GM18508 (cell line): ENCODE measurements around the gene VARS2.
"Not testable (repeated sequence)": the region's sequence is repeated elsewhere in the genome, so short reads cannot be mapped to it uniquely, and the experiment has no call there.

ENCODE experiments used
- ATAC-seq: cut with Tn5 transposase; IDR thresholded peaks from one replicate; pipeline ENCODE4 v1.9.1; 2021; ENCODE audit warnings: moderate number of reproducible peaks; ENCODE audit not compliant: insufficient read depth, unreplicated experiment

VARS2 gene

DNA sequence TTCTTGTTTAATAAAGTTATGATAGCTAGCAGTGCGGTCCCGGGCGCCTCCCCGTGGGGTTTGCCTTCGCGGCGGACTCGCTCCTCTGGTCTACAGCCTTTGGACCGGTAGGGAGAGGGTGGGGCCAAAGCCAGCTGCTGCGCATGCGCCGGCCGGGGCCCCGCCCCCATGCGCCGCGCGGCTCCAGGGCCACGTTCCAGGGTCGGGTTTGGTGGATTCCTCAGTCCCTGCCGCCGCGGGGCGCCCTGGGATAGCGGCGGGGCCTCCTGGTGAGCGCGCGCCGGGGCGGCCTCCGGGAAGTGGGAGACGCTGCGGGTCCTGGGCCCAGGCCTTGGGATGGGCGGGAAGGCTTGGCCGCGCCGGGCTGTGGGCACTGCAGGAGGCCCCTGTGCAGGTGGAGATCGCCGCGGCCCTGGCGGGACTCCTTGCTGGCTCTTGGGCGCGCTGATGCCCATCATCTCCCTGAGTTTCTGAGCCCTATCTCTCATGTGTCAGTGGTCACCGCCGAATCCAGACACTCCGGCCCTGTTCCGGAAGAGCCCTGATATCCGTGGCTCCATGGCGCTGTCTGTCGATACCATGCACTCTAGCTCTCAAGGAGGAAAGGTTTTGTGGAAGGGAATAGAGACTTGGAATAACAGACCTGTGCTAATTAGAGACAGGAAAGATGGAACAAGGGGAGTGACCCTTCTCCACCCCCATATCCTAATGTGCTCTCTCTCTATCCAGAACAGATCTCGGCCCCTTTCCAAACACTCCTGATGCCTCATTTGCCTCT lies at the start of gene VARS2:
VARS2 (plus strand) TSS at position 163 of the 778 bp plus-strand sequence; CDS start at position 762, 599 bp downstream.
- ATAC-seq: peak; percentile 40

DNA sequence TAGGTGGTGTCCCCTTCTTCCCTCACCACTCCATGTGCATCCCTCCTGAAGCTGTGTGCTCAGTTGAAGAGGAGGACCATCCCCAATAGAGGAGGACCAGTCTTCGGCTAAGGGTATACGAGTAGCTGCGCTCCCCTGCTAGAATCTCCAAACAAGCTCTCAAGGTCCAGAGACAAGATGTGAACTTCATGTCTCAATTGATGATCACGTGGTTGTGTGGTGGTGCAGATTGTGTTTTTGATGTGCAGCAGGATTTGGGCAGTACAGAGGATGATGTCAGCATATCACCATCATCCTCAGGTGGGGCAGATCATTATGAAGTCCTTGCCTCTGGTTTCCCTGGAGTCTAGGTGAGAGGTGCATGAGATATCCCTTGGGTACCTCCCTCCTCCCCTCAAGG lies 49.7 kb upstream of the VARS2 start:
- no peak for ATAC-seq

DNA sequence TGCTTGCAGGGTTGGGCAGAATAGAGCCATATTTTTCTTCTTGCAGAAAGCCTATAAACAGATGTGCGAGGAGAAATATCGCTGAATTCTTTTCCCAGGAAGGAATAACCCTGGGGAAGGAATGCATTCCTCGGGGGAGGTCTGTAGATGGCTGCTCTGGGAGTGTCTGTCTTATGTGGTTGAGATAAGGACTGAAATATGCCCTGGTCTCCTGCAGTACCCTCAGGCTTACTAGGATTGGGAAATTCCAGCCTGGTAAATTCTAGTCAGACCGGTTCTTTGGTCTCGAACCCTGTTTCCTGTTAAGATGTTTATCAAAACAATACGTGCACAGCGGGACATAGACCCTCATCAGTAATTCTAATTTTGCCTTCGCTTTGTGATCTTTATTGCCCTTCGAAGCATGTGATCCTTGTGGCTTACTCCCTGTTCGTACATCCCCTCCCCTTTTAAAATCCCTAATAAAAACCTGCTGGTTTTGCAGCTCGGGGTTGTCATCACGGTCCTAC lies 44.7 kb upstream of the VARS2 start:
- not testable (repeated sequence) for ATAC-seq

DNA sequence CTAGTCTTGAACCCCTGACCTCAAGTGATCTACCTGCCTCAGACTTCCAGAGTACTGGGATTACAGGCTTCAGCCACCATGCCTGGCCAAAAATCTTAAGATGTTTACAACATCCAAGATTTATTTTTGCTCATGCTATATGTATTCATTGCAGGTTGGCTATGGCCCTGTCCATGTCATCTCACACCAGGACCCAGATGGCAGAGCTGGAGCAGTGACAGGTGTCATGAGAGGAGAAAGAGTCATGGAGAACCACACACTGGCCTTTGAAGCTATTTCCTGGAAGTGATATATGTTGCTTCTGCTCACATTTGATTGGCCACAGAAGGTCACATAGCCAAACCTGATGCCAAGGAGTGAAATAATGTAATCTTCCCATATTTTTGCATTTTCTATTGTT lies 43.5 kb upstream of the VARS2 start:
- ATAC-seq: no peak

DNA sequence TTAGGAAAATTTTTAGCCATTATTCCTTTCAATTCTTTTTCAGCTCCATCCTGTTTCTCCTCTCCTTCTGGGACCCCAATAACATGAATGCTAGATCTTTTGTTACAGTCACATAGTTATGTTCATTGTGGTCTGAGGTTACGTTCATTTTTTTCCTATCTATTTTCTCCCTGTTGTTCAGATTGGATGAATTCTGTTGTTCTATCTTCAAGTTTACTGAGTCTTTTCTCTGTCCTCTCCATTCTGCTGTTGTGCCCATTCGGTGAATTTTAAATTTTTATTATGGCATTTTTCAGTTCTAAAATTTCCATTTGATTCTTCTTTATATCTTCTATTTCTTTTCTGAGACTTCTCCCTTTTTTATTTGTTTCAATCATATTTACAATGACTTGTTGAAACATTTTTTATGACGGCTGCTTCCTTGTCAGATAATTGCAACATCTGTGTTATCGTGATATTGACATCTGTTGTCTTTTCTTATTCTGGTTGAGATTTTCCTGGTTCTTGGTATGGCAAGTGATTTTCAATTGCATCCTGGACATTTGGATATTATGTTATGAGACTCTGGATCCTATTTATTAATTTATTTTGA lies 42.4 kb upstream of the VARS2 start:
- ATAC-seq: no peak

DNA sequence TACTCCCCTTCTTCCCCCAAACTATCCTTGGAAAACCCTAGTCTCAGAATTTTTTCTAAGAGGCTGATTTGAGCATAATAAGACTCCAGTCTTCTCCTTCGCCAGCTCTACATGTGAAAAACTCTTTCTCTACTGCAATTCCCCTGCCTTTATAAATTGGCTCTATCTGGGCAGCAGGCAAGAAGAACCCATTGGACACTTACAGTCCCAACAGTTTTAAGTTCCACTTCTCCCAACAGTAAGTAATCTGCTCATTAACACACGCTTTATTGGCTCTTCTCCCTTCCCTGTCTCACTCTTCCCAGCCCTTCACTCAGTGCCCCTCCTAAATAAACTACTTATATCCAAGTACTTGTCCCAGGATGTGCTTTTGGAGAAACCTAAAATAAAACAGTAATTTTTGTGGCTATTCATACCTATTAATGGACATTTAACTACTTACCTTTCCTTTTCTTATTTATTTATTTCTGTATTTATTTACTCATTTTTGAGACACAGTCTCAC lies 40.8 kb upstream of the VARS2 start:
- ATAC-seq: no peak

DNA sequence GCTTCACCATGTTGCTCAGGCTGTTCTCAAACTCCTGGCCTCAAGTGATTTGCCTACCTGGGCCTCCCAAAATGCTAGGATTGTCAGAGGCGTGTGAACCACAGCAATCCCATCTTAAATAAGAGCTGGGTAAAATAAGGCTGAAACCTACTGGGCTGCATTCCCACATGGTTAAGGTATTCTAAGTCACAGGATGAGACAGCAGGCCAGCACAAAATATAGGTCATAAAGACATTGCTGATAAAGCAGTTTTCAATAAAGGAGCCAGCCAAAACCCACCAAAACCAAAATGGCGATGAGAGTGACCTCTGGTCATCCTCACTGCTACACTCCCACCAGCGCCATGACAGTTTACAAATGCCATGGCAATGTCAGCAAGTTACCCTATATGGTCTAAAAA lies 40.2 kb upstream of the VARS2 start:
- ATAC-seq: not testable (repeated sequence)

DNA sequence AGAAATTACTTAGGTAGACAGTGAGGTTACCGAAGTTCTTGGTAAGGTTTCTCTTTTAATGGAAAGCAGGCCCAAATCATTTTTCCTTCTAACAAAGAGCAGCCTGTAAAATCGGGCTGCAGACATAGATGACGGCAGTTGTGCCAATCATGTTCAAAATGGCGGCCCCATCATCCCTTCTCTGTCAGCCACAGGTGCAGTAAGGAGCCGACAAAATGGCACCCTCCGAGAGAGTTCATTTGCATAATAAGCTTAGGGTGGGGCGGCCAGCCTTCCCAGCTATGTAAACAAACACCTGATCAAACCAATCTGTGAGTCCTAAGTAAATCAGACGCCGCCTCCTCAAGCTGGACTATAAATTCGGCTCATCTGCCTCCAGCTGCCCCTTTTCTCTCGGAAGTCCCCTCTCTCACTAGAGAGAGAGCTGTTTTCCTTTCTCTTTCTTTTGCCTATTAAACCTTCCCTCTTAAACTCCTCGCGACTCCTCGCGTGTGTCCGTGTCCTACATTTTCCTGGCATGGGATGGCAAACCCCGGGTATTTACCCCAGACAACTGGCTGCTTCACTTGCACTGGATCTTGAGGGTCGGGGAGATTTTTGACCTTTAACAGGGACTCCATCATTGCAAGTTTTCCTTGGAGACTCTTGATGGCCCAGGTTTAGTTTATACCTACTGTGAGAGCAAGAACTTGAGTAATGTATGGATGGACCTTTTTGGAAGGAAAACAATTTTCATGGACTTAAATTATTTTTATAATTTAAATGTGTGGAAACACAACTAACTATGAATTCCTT lies 38.6 kb upstream of the VARS2 start:
- ATAC-seq: no peak

DNA sequence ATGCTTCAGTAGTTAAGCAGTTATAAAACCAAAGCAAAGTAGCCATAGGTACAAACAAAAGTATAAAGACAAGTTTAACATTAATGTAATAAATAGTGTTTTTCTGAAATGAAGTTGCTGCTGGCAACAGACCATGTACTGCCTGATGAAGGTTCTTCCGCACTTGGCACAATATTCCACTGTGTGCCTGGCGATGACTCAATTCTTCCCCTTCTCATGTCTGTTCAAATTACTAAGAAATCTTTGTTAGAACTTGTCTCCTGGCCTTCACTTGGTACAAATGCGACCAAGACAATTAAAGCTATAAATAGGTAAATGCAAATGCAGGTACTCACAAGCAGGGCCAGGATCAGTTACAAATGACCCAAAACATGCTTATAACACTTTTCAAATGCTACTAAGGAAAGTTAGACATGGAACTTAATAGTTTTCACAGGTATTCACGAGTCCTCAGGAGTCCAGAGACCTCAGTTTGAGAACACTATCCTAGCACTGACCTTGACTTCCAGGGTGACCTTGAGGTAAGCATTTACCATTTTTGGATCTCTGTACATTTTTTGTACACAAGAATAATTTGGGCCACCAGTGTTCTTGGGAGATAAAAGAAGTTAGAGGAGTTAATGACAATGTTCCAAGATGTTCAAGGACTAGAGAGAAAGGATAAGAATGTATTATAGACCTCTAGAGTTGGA lies 37.9 kb upstream of the VARS2 start:
- no peak for ATAC-seq

DNA sequence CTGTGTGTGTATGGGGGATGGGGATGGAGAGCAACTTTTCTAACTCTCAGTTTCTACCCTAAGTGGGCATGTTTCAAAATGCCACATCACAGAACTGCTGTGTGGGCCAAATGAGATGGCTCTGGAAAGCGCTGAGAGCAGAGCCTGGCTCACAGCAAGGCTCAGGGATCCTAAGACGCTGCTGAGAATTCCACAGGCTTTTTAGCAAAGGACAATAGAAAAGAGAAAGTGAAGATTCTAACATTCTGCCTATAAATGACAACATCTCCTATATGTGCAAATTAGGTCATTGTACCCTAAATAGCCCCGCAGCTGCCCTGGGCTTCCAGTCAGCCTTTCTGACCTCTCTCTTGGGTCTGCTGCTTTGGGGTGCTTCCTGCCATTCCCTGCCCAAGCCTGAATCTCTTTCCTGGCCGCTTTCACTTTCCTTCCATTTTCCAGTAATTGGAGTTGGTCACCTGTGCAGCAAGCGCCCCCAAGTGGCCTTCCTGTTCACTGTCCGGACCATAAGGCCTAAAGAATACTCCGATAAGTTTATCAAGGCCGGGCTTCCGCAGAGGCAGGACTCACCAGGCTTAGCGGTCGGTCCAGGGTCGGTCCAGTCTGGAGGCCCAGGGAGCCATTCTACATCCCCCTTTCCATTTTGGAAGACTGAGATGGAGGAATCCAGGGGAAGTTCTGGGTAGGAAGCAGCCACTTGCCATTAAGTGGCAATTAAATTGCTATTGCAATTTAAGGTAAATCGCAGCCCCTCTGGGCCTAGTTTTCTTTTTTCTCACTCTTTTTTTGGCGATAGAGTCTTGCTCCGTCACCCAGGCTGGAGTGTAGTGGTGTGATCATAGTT lies 36.4 kb upstream of the VARS2 start:
- no peak for ATAC-seq

DNA sequence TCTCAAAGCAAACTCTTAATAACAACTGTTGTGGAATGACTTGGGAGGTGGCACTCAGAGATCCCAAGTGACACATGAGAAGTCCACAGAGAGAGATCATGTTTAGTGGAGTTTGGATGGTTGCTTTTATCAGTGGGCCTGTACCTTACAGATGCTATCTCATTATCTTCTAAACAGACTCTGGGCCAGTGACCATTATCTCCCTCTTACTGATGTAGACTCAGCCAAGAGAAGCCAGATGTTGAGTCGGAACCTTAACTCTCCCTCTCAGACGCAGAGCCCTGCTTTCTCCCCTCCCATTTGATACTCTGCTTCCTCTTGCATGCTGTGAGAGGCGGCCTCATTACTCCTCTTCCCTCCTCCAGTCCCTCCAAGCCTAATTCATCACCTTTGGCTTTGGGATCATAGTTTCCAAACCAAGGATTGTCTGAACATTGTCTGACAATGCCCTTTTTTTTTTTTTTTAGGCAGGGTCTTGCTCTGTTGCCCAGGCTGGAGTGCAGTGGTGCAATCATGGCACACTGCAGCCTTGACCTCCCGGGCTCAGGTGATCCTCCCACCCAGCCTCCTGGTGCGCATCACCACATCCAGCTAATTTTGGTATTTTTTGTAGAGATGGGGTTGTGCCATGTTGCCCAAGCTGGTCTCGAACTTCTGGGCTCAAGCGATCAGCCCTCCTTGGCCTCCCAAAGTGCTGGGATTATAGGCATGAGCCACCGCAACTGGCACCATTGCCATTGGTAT lies 34.2 kb upstream of the VARS2 start:
- ATAC-seq: no peak

DNA sequence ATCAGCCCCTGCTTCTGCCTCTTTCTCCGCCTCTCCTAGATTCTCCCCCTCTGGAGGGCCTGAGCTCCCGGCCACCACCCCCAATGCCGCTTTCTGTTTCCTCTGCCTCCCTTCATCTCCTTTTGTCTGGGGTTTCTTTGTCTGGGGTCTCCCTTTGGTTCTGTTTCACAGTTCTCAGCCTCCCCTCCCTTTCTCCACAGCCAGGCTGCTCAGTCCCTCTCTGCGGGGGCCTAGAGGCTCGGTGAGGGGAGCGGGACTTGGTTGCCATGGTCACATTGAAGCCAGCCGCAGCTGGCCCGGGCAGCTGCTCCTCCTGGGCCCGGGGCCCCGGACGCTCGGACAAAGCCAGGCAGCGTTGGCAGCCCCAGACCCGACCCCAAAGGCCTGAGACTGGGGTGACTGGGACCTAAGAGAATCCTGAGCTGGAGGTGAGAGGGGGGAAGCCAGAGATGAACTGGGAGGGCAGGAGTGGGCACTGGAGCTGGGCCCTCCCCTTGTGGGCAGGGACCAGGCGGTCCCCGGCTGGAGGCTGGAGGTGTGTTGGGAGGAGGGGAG lies 33.3 kb upstream of the VARS2 start:
- ATAC-seq: no peak

DNA sequence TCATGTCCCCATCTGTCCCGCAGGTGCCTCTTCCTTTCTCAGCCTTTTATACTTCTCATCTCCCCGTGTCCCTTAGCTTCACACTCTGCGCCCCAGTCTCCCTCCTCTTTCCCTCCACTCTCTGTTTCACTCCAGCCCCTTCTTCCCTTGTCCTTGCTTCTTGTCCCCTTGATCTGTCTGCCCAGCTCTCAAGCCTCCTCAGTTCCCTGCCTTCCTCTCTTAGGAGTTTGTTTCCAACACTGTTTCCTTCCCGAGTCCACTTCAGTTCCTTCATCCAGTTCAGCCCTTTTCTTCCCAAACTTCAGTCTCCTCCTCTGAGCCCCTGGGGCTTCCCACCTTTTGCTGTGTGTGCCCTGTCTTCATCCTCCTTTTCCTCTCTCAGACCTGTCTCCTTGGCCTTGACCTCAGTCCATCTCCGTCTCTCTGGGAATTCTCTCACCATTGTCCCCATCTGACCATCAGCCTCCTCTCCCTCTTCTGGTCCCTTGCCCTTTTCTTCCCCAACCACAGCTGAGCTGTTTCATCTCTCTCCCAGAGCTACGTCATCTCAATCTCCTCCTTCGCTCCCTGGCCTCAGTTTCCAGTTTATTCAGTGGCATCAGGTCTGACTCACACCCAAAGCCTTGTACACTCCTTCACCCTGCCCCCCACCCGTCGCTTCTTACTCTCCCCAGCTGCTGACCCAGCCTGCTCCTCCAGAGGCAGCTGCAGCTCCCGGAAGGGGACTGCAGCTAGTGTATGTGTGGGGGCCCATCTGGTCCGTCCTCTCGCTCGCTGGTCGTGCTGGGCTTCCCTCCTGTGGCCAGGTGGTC lies 32.4 kb upstream of the VARS2 start:
- no peak for ATAC-seq

DNA sequence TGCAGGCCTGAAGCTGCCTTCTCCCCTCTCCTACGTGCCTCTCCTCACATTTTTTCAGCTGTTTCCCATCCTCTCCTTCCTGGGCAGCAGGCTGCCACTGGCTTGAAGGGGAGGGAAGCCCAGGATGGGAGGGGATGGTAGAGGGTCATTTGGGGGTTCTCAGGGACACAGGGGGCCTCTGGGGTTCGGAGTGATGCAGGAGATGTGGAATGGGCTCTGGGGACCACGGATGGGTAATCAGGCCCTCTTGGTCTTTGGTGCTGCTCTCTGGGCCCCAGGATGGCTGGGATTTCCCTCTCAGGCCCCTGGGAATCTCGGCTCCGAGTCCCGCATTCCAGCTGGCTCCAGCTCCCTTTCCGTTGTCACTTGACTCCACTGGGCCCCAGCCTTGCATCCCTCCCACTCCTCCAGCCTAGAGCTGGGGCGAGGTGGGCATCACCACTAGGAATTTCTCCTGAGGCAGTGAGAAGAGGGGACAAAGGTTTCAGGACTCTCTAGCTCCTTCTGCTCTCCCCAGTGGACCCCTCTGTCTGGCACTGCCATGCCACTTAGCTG lies 31.8 kb upstream of the VARS2 start:
- ATAC-seq: no peak

DNA sequence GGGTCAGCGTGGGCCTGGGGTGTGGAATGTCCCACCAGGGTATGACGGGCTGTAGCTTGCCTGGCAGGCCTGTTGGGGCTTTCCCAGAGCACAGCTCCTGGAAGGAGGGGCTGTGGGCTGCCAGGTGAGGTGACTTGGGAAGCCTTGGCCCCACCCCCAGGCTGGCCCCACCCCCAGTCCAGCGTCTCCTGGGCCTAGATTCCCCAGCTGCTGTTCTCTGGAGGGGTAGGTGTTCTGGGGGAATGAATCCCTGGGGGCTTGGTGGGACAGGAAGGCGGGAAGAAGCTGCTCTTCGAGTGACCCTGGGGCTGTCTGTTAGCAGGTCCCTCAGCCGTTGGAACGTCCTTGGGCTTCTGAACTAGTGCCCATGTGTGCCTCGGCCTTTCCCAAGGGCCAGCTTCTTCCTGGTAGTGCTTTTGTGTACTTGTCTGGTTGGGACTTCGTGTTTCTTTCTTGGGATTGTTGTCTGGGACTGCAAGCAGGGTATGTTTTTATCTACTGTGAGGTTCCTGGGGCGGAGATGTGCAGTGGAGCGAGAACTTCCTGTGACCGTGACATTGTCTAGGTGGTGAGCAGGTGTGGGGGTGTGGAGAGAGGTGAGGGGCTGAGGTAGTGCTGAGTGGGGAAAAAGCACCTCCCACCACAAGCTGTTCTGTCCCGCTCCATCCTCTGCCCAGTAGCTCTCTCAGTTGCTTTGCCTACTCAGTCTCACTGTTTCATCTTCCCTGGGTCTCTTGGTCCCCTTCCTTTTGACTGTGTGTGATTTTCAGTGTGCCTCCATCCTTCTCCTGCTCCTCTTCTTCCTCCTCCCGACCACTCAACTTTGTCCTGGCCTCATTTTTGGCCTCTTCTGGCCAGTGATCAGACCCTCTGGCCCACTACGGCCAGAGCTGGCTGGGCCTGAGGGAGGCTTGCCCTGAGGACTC lies 31.0 kb upstream of the VARS2 start:
- ATAC-seq: no peak
